ENCODE results near the gene LSM7. TPM values are rescaled to one million over a fixed set of nuclear protein-coding genes. Genes with fewer than 3 reads are reported as not detected.

LSM7 gene
- total and polyA plus RNA-seq, 8 donors: 59.3 to 104 (median 96.0) TPM

- intact Hi-C loops (cut with DNase I): no loop called here
- Histone ChIP-seq H3K36me3 (peaks cover 0 to 33% of the 10 kb centered on the region in 2 donors), H3K27ac (no peak overlapping the region), H3K4me1 (peaks cover 4 to 28% of the 10 kb centered on the region in 2 donors), H3K9me3 (no peaks in the 10 kb centered on the region), H3K4me3 (no peak overlapping the region), H3K27me3 (no peaks in the 10 kb centered on the region)
- no peak for DNase-seq
- TF ChIP-seq CTCF (IDR thresholded peaks at IDR 0.05): no peak
- ATAC-seq: no peak
Observed at GRCh38 chr19:2335848-2336247, 7.5 kb upstream of the LSM7 start.

- intact Hi-C loops (cut with DNase I): no loop called here
- H3K36me3 ChIP-seq: peaks cover 0 to 26% of the 10 kb centered on the region in 2 donors
Observed at GRCh38 chr19:2334986-2335846, 6.8 kb upstream of the LSM7 start.

DNA sequence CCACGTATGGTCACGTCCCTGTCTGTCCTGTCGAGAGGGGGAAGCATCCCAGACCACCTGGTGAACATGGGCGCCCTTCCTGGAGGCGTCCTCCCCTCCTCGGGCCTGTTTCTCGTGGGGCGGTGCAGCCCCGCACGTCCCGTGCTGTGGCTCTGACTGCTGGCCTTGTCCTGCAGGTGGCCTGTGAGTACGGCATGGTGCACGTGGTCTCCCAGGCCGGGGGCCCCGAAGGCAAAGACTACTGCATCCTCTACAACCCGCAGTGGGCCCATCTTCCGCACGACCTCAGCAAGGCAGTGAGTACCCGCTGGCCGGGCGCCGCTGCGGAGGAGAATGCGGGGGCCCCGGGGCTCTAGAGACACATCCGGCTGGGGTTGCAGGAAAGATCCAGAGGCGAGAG lies 6.0 kb upstream of the LSM7 start:
- no peaks in the 10 kb centered on the region for H3K27me3 ChIP-seq
- H3K36me3 ChIP-seq: peaks cover 0 to 18% of the 10 kb centered on the region in 2 donors
- no peak overlapping the region for H3K4me3 ChIP-seq
- ATAC-seq (no peak), DNase-seq (no peak)
- H3K27ac ChIP-seq: no peak overlapping the region
- H3K9me3 ChIP-seq: no peaks in the 10 kb centered on the region
- TF ChIP-seq CTCF (IDR thresholded peaks at IDR 0.05): no peak
- H3K4me1 ChIP-seq: peaks cover 7 to 42% of the 10 kb centered on the region in 2 donors
- intact Hi-C loops (cut with DNase I): no loop called here

More at GRCh38 chr19:2334986-2335846, 6.8 kb upstream of the LSM7 start:
- H3K4me3 ChIP-seq: no peak overlapping the region
- DNase-seq (no peak), ATAC-seq (no peak)
- no peak for TF ChIP-seq CTCF (IDR thresholded peaks at IDR 0.05)
- no peak overlapping the region for H3K27ac ChIP-seq
- H3K27me3 ChIP-seq: no peaks in the 10 kb centered on the region
- H3K9me3 ChIP-seq: no peaks in the 10 kb centered on the region
- H3K4me1 ChIP-seq: peaks cover 4 to 34% of the 10 kb centered on the region in 2 donors

DNA sequence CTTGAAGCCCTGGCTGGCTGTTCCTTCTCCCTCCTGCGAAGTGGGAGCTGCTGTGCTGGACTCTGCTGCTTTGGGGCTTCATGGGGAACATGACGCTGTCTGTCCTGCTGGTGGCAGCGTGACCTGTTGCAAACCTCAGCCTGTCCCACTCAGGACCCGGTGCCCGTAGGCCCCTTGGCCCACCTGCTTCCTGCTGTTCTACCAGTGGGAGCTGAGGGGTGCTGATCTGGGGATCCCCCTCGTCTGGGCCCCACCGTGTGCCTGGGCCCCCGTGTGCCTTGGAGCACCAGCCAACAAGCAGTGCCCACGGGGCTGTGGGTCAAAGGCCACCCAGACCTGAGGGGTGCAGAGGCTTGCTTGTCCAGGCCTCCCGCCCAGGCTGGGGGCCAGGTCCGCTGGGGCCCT lies 5.4 kb upstream of the LSM7 start:
- no peak overlapping the region for H3K4me3 ChIP-seq
- intact Hi-C loops (cut with DNase I): no loop called here
- ATAC-seq (no peak), DNase-seq (no peak)
- H3K36me3 ChIP-seq: peaks cover 0 to 12% of the 10 kb centered on the region in 2 donors
- H3K4me1 ChIP-seq: peaks cover 8 to 48% of the 10 kb centered on the region in 2 donors
- no peaks in the 10 kb centered on the region for H3K9me3 ChIP-seq
- no peaks in the 10 kb centered on the region for H3K27me3 ChIP-seq
- no peak for TF ChIP-seq CTCF (IDR thresholded peaks at IDR 0.05)
- H3K27ac ChIP-seq: no peak overlapping the region

GRCh38 chr19:2333027-2333806 lies 4.8 kb upstream of the LSM7 start:
- no peaks in the 10 kb centered on the region for H3K27me3 ChIP-seq
- ATAC-seq: no peak
- TF ChIP-seq CTCF (IDR thresholded peaks at IDR 0.05): no peak

More at GRCh38 chr19:2333027-2333806, 4.8 kb upstream of the LSM7 start:
- Histone ChIP-seq H3K4me1 (peaks cover 8 to 49% of the 10 kb centered on the region in 2 donors), H3K9me3 (no peaks in the 10 kb centered on the region), H3K36me3 (peaks cover 0 to 8% of the 10 kb centered on the region in 2 donors), H3K4me3 (no peak overlapping the region), H3K27ac (no peak overlapping the region)
- intact Hi-C loops (cut with DNase I): no loop called here
- DNase-seq: peak in 2 of 4 donors; percentile 59 to 85

All from left lung (tissue), 10 donors.